NCI-H187 treated with DMSO at 0.1 percent for 48 hours (cell line): ENCODE data around the gene BDP1.
"Not testable (repeated sequence)": the region's sequence is repeated elsewhere in the genome, so short reads cannot be mapped to it uniquely, and the experiment has no call there.

Experiments
- DNase-seq: peaks from one replicate; lab custom pipeline; 2025; lab: John Stamatoyannopoulos, UW

BDP1 gene

GRCh38 chr5:71460693-71461092 lies 5.2 kb downstream of the BDP1 start:
- DNase-seq, result no peak

- no peak for DNase-seq
Measured at GRCh38 chr5:71461360-71461759, 5.9 kb downstream of the BDP1 start.

- DNase-seq, result no peak
Measured at GRCh38 chr5:71471193-71471592, 15.7 kb downstream of the BDP1 start.

- no peak for DNase-seq
Measured at GRCh38 chr5:71475788-71476384, 20.4 kb downstream of the BDP1 start.

GRCh38 chr5:71481441-71481840 lies 26.0 kb downstream of the BDP1 start:
- no peak for DNase-seq

GRCh38 chr5:71482132-71482531 lies 26.7 kb downstream of the BDP1 start:
- DNase-seq, result no peak

GRCh38 chr5:71483355-71483754 lies 27.9 kb downstream of the BDP1 start:
- DNase-seq, result no peak

GRCh38 chr5:71492817-71493615 lies 37.6 kb downstream of the BDP1 start:
- DNase-seq, result no peak

GRCh38 chr5:71494202-71494601 lies 38.8 kb downstream of the BDP1 start:
- not testable (repeated sequence) for DNase-seq

- DNase-seq, result not testable (repeated sequence)
Measured at GRCh38 chr5:71498756-71499155, 43.3 kb downstream of the BDP1 start.

GRCh38 chr5:71503536-71503935 lies 48.1 kb downstream of the BDP1 start:
- DNase-seq, result no peak

GRCh38 chr5:71522151-71522550 lies 66.7 kb downstream of the BDP1 start:
- no peak for DNase-seq

GRCh38 chr5:71525611-71526010 lies 70.2 kb downstream of the BDP1 start:
- not testable (repeated sequence) for DNase-seq

- DNase-seq, result no peak
Measured at GRCh38 chr5:71528206-71528605, 72.8 kb downstream of the BDP1 start.

- DNase-seq, result no peak
Measured at GRCh38 chr5:71529682-71530081, 74.2 kb downstream of the BDP1 start.

- DNase-seq, result no peak
Measured at GRCh38 chr5:71533142-71533541, 77.7 kb downstream of the BDP1 start.

- no peak for DNase-seq
Measured at GRCh38 chr5:71533615-71534014, 78.2 kb downstream of the BDP1 start.

- DNase-seq, result no peak
Measured at GRCh38 chr5:71537687-71538086, 82.2 kb downstream of the BDP1 start.

- DNase-seq, result not testable (repeated sequence)
Measured at GRCh38 chr5:71550885-71551284, 95.4 kb downstream of the BDP1 start.

GRCh38 chr5:71551582-71551981 lies 96.1 kb downstream of the BDP1 start:
- not testable (repeated sequence) for DNase-seq

- not testable (repeated sequence) for DNase-seq
Measured at GRCh38 chr5:71552026-71552749, 96.7 kb downstream of the BDP1 start.

- DNase-seq, result no peak
Measured at GRCh38 chr5:71563161-71563560, 107.7 kb downstream of the BDP1 start.

GRCh38 chr5:71564895-71565294 lies 109.4 kb downstream of the BDP1 start:
- DNase-seq, result no peak
